SK-MEL-5 (cell line): ENCODE results near the gene LRRC57. TPM values are rescaled to one million over a fixed set of nuclear protein-coding genes. Genes with fewer than 3 reads are reported as not detected.
A peak's percentile ranks its signal among the peaks of the same experiment; 100 is the strongest.

Source experiments
- DNase-seq: peaks from one replicate; pipeline ENCODE4 v3.0.0-alpha.2; 2016; ENCODE audit warnings: low read depth, low spot score
- in situ Hi-C: cut with HindIII; loops from 2 replicates; pipeline ENCODE4 v1.10.0; 2016; ENCODE audit warnings: low sequenced_read_pairs, high pct_unique_total_duplicates, low pct_unique_long_range_greater_than_20kb
- total RNA-seq: library from RNA; depleted of rRNA; stranded (reverse); fragments of >200 nt; shearing (Covaris generic); gene quantifications from 2 replicates; pipeline ENCODE4 v1.2.3, GENCODE V29; 2014; rRNA removed

The LRRC57 gene
- total RNA-seq, 1 experiment from 2014 or later, result 12.5 TPM

DNA sequence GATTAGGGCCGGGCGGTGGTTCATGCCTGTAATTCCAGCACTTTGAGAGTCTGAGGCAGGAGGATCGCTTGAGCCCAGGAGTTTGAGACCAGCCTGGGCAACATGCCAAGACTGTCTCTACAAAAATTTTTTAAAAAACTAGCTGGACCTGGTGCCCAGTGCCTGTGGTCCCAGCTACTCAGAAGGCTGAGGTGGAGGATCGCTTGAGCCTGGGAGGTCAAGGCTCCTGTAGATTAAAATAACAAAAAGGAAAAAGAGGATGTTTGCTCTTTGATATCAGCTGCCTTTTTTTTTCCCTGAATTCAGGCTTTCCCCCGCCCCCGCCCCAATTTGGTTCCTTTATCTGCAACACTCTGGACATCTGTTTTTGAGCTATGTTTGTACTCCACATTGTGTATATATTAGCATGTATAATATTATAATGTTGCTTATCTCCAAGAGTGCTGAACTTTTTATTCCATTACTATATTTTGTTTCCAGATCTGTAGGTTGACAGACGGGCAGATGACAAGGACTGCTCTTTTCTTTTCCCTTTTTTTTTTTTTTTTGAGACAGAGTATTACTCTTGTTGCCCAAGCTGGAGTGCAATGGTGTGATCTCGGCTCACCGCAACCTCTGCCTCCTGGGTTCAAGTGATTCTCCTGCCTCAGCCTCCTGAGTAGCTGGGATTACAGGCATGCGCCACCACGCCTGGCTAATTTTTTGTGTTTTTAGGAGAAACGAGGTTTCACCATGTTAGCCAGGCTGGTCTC is 48.6 kb downstream of the LRRC57 start:
- in situ Hi-C loops, result no loop called here
- DNase-seq, result no peak

DNA sequence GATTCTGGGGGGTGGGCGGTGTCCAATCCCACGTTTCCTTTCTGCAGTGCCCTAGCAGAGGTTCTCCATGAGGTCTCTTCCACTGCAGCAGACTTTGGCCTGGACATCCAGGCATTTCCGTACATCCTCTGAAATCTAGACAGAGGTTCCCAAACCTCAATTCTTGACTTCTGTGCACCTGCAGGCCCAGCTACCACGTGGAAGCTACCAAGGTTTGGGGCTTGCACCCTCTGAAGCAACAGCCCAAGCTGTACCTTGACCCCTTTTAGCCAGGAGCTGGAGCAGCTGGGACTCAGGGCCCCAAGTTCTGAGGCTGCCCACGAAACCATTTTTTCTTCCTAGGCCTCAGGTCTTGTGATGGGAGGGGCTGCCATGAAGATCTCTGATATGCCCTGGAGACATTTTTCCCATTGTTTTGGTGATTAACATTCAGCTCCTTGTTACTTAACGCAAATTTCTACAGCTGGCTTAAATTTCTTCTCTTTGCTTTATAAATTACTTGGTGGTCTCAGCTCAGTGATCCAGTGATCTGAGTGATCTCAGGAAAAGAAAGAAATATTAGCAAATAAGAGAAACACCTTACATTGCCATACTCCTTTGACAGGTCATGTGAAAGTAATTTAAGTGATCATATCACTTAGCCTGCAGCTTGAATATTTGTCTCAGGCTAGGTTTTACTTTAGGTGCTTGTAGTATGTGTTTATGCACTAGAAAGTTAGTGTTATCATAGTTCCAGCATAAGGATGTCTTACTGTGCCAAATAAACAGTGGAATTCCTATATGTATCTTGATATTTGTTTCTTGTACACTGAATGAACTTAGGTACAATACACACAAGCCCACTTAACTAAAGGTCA is 50.2 kb downstream of the LRRC57 start:
- DNase-seq, result no peak
- in situ Hi-C loops, result no loop called here

DNA sequence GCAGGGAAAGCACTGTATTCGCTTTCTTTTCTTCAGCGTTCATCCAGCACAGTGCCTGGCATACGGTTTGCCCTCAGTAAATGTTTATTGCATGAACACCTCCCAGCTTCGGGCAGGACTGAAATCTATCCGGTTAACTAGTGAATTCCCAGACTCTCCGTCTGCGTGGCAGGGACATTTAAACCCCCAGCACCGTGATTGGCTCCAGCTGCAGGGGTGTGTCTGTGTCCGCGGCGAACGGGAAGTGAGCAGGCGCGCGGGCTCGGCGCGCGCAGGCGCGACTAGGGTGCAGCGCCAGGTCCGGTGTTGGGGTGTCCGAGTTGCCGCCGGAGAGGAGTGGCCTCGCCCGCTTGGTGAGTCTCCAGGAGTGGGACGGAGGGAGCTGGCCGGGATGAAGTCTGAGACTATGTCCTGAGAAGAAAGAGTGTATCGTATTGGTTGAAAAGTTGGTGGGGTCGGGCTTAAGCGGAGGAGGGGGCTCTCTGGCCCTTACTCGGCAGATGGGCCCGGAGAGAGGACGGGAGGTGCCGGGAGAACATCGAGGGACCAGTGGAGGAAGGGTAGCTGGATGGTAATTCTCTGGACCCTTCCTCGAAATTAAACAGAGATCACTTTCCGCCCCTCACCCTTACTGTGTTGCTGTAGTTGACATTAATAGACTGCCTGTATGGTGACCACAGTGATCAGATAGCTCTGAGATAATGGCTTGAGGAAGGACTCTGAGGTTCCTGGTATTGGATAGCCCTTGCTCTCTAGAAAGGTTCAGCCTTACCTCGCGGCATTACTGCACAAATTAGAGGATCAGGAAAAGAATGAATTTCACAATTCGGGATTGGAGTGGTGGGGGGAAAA is 53.0 kb downstream of the LRRC57 start, which contains the start of gene SNAP23:
TSS of gene SNAP23 (plus strand) at position 274 of the 852 bp plus-strand sequence. CDS start 16,213 bp downstream, outside the sequence.
- in situ Hi-C loops, result no loop called here
- DNase-seq, result peak; percentile 89

DNA sequence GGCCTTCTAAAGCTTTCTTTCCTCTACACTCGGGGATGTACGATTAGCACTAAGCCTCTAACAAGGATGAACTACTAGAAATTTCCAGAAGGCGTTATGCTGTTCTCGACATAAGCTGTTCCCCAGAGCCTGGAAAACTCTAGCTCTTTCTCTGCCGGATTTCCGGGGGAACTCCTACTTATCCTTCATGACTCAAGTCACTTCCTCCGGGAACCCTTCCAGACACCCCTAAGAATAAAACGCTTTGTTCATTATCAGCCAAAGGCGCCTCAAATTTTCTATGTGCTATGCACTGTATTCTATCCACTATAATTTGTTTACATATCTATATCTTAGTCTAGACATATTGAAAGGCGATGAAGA is 53.6 kb downstream of the LRRC57 start:
- DNase-seq, result peak; percentile 53
- in situ Hi-C loops, result no loop called here

DNA sequence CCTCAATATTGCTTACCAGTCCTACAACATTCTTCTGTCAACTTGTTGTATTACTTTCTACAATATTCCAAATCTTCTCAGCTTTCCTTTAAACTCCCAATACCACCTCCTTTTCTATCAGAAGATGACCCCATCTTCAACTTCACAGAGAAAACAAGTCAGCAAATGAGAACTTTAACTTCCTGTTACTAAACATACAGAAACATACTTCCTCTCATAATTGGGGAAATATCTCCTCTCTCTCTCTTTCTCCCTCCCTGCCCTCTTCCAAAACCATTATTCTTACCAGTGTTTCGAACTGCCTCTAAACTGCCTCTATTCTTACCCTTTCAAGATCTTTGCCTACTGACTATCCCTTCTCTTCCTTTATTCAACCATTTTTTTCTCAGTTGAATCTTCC is 54.9 kb downstream of the LRRC57 start:
- DNase-seq, result no peak

DNA sequence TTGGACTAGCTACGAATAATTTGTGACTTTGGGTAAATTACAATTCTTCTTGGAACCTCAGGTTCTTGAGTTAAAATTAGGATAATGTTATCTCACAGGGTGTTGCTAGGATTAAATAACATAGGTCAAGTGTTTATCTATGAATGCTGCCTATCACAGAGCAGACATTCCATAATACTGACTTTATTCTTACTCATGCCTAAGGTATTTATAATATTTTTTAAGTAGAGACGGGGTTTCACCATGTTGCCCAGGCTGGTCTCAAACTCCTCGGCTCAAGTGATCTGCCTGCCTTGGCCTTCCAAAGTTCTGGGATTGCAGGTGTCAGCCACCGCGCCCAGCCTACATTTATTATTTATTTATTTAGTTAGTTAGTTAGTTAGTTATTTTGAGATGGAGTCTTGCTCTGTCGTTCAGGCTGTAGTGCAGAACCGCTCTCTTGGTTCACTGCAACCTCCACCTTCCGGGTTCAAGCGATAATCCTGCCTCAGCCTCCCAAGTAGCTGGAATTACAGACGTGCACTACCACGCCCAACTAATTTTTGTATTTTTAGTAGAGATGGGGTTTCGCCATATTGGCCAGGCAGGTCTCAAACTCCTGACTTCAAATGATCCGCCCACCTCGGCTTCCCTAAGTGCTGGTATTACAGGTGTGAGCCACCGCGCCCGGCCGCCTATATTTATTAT is 56.9 kb downstream of the LRRC57 start:
- no peak for DNase-seq
- in situ Hi-C loops, result no loop called here

More for the DNA sequence above, 54.9 kb downstream of the LRRC57 start:
- in situ Hi-C loops, result no loop called here

DNA sequence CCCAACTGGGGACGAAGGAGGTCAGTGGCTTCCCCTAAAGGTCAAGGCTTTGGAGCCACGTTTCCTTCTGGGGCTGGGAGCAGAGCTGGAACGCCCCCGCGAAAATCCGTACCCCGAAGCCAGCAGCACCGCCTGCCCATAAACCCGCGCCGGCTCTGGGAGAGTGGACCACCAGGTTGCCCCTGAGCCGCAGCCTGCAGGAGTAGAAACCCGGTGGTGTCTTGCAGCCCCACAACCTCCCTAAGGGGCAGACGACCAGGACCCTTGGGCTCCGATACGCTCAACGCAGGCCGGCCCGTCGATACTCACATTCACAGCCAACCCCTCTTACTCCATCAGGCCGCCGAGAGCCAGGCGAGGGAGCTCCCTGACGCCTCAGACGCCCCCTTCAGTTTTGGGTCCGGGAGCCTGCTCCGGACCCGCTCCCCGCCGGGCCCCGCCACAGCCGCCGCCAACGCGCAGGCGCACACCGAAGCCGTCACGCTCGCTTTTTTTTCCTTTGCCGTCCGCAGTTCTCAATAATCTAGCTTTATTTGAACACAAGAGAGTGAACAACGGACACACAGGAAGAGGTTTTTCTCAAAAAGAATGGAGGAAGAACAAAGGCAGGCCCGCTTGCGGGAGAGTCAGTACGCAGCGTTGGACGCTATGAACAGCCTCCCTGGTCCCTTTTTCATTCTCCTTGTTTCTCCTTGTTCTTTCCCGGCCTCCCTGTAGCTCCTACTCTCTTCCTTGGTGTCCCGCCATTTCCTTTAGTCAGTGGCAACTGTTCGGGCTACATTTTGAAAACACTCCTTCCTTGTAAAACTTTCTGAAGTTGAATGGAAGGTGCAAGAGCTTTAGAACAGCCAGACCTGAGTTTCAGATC is 57.7 kb downstream of the LRRC57 start, which contains the start of gene ZNF106:
TSS of gene ZNF106 (minus strand) at position 471 of the 868 bp plus-strand sequence. CDS start 18,852 bp downstream, outside the sequence.
- in situ Hi-C loops, result no loop called here
- DNase-seq, result peak; percentile 92

DNA sequence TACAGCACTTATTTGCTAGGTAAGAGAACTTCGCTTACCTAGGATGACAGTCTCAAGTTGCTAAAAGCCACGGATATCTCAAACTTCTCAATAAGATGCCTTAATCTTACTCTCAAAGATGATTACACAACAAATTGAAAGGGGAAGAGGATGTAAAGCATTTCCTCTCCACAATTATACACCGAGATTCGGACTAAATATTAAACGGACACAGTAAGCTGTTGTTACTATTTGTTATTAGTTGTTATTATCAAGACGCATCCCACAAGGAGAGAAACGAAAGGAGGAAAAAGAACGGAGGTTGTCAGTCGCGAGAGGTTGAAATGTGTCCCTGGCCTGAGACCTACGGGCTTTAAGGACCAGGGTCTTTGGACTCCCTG is 58.3 kb downstream of the LRRC57 start:
- no peak for DNase-seq

More for the DNA sequence above, 58.3 kb downstream of the LRRC57 start:
- in situ Hi-C loops, result no loop called here

Other genes with a start within 250 kb of the LRRC57 start
- 640 and 659 TPM in 2 replicates for gene CAPN3, start 189.3 kb downstream of the LRRC57 start, total RNA-seq
- gene ZNF106, start 57.7 kb downstream of the LRRC57 start, total RNA-seq, result 173 and 184 TPM in 2 replicates
- gene SNAP23, start 53.2 kb downstream of the LRRC57 start, total RNA-seq, result 62.8 and 68.8 TPM in 2 replicates
- 36.2 and 42.0 TPM in 2 replicates for gene HAUS2, start within 50 bp of the LRRC57 start, total RNA-seq
- gene STARD9, start 26.8 kb upstream of the LRRC57 start, total RNA-seq, result 2.1 and 2.2 TPM in 2 replicates
- gene CDAN1, start 188.3 kb upstream of the LRRC57 start, total RNA-seq, result 8.7 and 11.8 TPM in 2 replicates